CD4-positive, alpha-beta T cell treated with Interleukin-17A for 4 hours (primary cell): ENCODE results near the gene KLHDC10.
"Not testable (repeated sequence)": the region's sequence is repeated elsewhere in the genome, so short reads cannot be mapped to it uniquely, and the experiment has no call there.

ENCODE experiments used
- DNase-seq: peaks from one replicate; pipeline ENCODE4 v3.0.0-alpha.2; 2020; ENCODE audit warnings: mixed read lengths

KLHDC10 gene

DNA sequence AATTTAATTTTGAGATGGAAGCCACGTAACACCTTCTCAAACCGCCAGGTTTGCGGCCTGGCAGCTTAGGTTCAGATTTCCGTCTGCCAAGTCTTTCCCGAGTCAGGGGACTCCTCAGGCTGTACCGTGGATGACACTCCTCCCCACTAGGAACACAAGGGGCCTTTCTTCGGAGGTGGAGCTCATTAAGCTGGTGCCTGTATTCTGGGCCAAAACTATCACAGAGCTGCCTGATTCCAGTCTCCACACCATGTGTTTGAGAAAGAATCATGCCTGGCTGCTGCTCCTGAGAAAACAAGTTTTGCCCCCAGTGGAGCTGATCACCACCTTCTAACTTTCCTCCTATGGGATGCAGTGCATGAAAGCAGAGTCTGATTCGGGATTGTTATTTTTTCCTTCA lies 90.1 kb downstream of the KLHDC10 start:
- DNase-seq = no peak

DNA sequence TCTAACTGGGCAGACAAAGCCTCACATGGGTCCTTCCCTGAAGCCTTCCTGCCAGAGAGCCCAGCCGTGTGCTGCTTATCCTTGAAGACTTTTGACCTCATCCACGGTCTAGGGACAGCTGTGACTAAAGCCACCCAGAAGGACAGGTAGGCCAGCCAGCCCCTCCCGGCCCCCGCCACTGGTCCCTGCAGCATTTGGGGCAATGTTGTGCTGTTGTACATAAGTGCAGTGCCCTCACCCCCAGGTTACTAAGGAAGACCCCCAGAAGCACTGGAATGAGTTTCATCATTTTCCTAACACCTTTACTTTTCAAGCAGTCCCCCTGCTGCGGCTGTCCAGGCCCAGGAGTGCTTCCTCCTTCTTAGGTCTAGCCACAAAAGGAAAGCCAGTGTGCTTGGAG lies 91.9 kb downstream of the KLHDC10 start:
- no peak for DNase-seq

- DNase-seq = no peak
Observed at GRCh38 chr7:130174237-130174959, 104.1 kb downstream of the KLHDC10 start.

- DNase-seq = no peak
Observed at GRCh38 chr7:130178251-130178650, 107.9 kb downstream of the KLHDC10 start.

DNA sequence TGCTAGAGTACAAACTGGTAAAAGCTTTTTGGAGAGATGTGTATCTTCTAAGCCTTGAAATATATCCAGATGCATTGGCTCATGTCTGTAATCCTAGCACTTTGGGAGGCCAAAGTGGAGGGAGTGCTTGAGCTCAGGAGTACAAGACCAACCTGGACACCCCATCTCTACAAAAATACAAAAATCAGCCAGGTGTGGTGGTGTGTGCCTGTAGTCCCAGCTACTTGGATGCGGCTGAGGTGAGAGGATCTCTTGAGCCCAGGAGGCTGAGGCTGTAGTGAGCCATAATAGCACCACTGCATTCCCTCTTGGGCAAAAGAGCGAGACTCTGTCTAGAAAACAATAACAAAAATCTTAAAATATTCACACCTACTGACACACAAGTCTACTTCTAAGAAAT lies 109.3 kb downstream of the KLHDC10 start:
- no peak for DNase-seq

DNA sequence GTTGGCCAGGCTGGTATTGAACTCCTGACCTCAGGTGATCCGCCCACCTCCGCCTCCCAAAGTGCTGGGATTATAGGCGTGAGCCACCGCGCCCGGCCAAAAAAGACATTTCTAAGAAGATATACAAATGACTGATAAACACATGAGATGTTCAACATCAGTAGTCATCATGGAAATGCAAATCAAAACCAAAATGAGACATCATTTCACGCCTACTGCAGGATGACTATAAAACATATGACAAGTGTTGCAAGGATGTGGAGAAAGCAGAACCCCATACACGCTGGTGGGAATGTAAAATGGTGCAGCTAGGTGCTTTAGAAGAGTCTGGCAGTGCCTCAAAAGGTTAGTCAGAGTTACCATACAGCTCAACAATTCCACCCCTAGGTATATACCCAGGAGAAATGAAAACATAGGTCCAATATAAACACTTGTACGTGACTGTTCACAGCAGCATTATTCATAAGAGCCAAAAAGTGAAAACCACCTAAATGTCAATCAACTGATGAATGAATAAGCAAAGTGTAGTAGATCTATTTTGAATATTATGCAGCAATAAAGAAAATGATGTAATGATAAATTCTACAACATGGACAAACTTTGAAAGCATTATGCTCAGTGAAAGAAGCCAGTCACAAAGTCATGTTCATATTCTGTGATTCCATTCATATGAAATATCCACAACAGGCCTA lies 110.4 kb downstream of the KLHDC10 start:
- no peak for DNase-seq

DNA sequence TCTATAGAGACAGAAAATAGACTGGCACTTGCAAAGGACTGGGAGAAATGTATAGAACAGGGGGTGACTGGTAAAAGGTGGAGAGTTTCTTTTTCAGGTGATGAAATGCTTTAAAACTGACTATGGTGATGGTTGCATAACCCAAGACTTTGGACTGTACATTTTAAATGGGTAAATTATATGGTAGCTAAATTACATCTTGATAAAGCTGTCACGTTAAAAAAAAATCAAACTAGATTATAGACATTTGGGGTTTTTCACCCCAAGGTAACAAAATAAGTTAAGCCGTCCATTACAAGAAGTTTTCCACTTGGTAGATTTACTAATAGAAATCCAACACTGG lies 110.9 kb downstream of the KLHDC10 start:
- no peak for DNase-seq

DNA sequence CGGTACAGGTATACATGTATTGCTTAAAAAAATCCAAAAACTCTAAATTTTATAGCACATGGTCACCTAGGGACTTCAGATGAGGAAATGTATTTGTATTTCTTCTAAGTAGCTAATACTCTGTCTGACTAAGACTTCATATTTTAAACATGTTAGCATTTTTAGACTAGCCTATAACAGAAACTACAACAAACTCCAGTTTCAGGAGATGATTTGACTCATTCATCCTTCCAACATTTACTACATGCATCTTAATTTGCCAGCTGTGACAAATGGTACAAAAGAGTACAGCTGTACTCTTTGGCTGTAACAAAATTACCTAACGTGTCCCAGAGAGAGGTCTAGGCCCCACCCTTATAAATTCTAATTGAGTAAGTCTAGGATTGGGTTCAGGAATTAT lies 112.7 kb downstream of the KLHDC10 start:
- no peak for DNase-seq

DNA sequence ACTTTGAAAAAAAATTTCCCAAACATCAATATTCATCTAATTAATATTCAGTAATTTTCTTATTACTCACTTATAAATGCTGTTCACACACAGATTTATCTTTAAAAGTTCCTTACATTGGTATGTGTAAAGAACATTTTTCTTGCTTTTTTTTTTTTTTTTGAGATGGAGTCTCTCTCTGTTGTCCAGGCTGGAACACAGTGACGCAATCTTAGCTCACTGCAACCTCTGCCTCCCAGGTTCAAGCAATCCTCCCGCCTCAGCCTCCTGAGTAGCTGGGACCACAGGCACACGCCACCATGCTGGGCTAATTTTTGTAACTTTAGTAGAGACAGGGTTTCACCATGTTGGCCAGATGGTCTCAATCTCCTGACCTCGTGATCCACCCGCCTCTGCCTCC lies 114.0 kb downstream of the KLHDC10 start:
- not testable (repeated sequence) for DNase-seq
